H1 (cell line): ENCODE results near the gene POGLUT2. TPM values are rescaled to one million over a fixed set of nuclear protein-coding genes. Genes with fewer than 3 reads are reported as not detected.

Experiments
- CTCF ChIA-PET: fragments of 300-600 bp; sonication (Branson Sonifier 250); formaldehyde crosslinking; loops from one replicate; lab custom pipeline; 2021; ENCODE audit not compliant: partially characterized antibody; lab: Charles Lee
- POLR2A ChIA-PET: fragments of 300-600 bp; sonication (Branson Sonifier 250); formaldehyde crosslinking; loops from one replicate; lab custom pipeline; 2021; ENCODE audit warnings: inconsistent platforms; ENCODE audit not compliant: partially characterized antibody; lab: Charles Lee
- DNase-seq, 2 experiments: peaks; one replicate each; pipeline versions ENCODE4 v3.0.0 to v3.0.0-alpha.2; 2010 to 2022; ENCODE audit warnings: low spot score in 2 of 2, low read depth in 1 of 2, mixed read lengths in 1 of 2
- FAIRE-seq: peaks from 2 replicates; lab custom pipeline; 2011; peaks lifted over from hg19 to GRCh38; lab: Jason Lieb, UNC
- H2AFZ ChIP-seq: 2 replicates; pipeline ENCODE4 v1.8.1; 2012; ENCODE audit warnings: low read length, inconsistent platforms
- H2AK5ac ChIP-seq: 2 replicates; pipeline ENCODE4 v1.6.1; 2013; ENCODE audit warnings: low read depth, low read length
- H2BK120ac ChIP-seq: replicated peaks from 2 replicates; pipeline ENCODE3; 2013; ENCODE audit warnings: low read depth, low read length, inconsistent platforms
- H2BK12ac ChIP-seq: 2 replicates; pipeline ENCODE4 v1.6.1; 2013; ENCODE audit warnings: low read depth, low read length
- H2BK15ac ChIP-seq: 2 replicates; pipeline ENCODE4 v1.6.1; 2013; ENCODE audit warnings: low read length
- H2BK20ac ChIP-seq: 2 replicates; pipeline ENCODE4 v1.6.1; 2013; ENCODE audit warnings: low read length
- H2BK5ac ChIP-seq: 2 replicates; pipeline ENCODE4 v1.6.1; 2013; ENCODE audit warnings: low read depth, low read length
- H3K14ac ChIP-seq: 2 replicates; pipeline ENCODE4 v1.6.1; 2013; ENCODE audit warnings: inconsistent platforms; ENCODE audit not compliant: insufficient read length
- H3K18ac ChIP-seq: 2 replicates; pipeline ENCODE4 v1.6.1; 2013; ENCODE audit warnings: low read length; ENCODE audit errors: extremely low read depth
- H3K23ac ChIP-seq: 2 replicates; pipeline ENCODE4 v1.6.1; 2013; ENCODE audit warnings: inconsistent platforms; ENCODE audit not compliant: insufficient read length
- H3K23me2 ChIP-seq: 2 replicates; pipeline ENCODE4 v1.6.1; 2013; ENCODE audit warnings: low read depth, low read length
- H3K27ac ChIP-seq: 2 replicates; pipeline ENCODE4 v1.6.1; 2011; ENCODE audit warnings: low read depth, low read length, inconsistent platforms
- H3K27me3 ChIP-seq, 4 experiments: replicated peaks in 1 of 4; 1 replicate in 1 of 4; 2 replicates in 3 of 4; pipeline versions ENCODE4 v1.6.1 to v1.8.1; 2011 to 2013; ENCODE audit warnings: low read length in 3 of 4, mild to moderate bottlenecking in 3 of 4, inconsistent platforms in 2 of 4, mixed read lengths in 2 of 4, moderate library complexity in 1 of 4; ENCODE audit not compliant: control insufficient read depth in 3 of 4, insufficient read depth in 3 of 4; ENCODE audit errors: extremely low read depth in 1 of 4
- H3K36me3 ChIP-seq, 4 experiments: 2 replicates each; pipeline versions ENCODE4 v1.6.1 to v1.8.1; 2011 to 2013; ENCODE audit warnings: mild to moderate bottlenecking in 4 of 4, low read length in 3 of 4, moderate library complexity in 2 of 4, control low read depth in 1 of 4, inconsistent platforms in 1 of 4; ENCODE audit not compliant: insufficient read depth in 4 of 4, control insufficient read depth in 2 of 4
- H3K4ac ChIP-seq: replicated peaks from 2 replicates; pipeline ENCODE3; 2013; ENCODE audit warnings: low read length, low read depth, mixed read lengths, inconsistent platforms; ENCODE audit not compliant: insufficient read length
- H3K4me1 ChIP-seq, 4 experiments: replicated peaks in 1 of 4; 1 replicate in 1 of 4; 2 replicates in 3 of 4; pipeline versions ENCODE4 v1.6.1 to v1.8.1; 2011 to 2013; ENCODE audit warnings: low read length in 3 of 4, inconsistent platforms in 2 of 4, mixed read lengths in 1 of 4; ENCODE audit not compliant: insufficient read depth in 4 of 4, control insufficient read depth in 3 of 4
- H3K4me2 ChIP-seq, 2 experiments: 2 replicates each; pipeline versions ENCODE4 v1.6.1 to v1.8.1; 2011 to 2013; ENCODE audit warnings: low read depth in 2 of 2, low read length in 2 of 2, control low read depth in 1 of 2, inconsistent platforms in 1 of 2, mild to moderate bottlenecking in 1 of 2; ENCODE audit not compliant: insufficient read depth in 1 of 2
- H3K4me3 ChIP-seq, 4 experiments: fragments of 200-600, 300-600 bp in 1 of 4; sonication (generic), shearing (Covaris generic), sonication (Bioruptor Twin) in 1 of 4; 2 replicates each; pipeline versions ENCODE4 v1.5.1 to v1.8.1; 2011 to 2016; ENCODE audit warnings: low read length in 4 of 4, low read depth in 3 of 4, control low read depth in 2 of 4, inconsistent platforms in 2 of 4, mild to moderate bottlenecking in 2 of 4, mixed read lengths in 1 of 4, moderate library complexity in 1 of 4; ENCODE audit not compliant: insufficient read depth in 2 of 4; ENCODE audit errors: extremely low read depth in 1 of 4
- H3K56ac ChIP-seq: replicated peaks from 2 replicates; pipeline ENCODE3; 2013; ENCODE audit warnings: low read depth, mild to moderate bottlenecking, mixed read lengths, low read length, inconsistent platforms; ENCODE audit not compliant: insufficient read length
- H3K79me1 ChIP-seq: 2 replicates; pipeline ENCODE4 v1.6.1; 2013; ENCODE audit warnings: low read depth, low read length, control low read depth
- H3K79me2 ChIP-seq, 2 experiments: 2 replicates each; pipeline versions ENCODE4 v1.6.1 to v1.8.1; 2012 to 2013; ENCODE audit warnings: low read length in 2 of 2, mild to moderate bottlenecking in 2 of 2, inconsistent platforms in 1 of 2; ENCODE audit not compliant: insufficient read depth in 2 of 2, control insufficient read depth in 1 of 2
- H3K9ac ChIP-seq, 4 experiments: replicated peaks in 1 of 4; 1 replicate in 1 of 4; 2 replicates in 3 of 4; pipeline versions ENCODE4 v1.6.1 to v1.8.1; 2011 to 2013; ENCODE audit warnings: low read depth in 3 of 4, low read length in 3 of 4, control low read depth in 2 of 4, mild to moderate bottlenecking in 2 of 4, moderate library complexity in 2 of 4, inconsistent platforms in 1 of 4; ENCODE audit errors: extremely low read depth in 1 of 4
- H3K9me3 ChIP-seq, 2 experiments: 2 replicates each; pipeline versions ENCODE4 v1.6.1 to v1.8.1; 2012 to 2013; ENCODE audit warnings: mild to moderate bottlenecking in 2 of 2, moderate library complexity in 2 of 2, control low read depth in 1 of 2, inconsistent platforms in 1 of 2, low read depth in 1 of 2, low read length in 1 of 2, mixed read lengths in 1 of 2; ENCODE audit not compliant: insufficient read depth in 2 of 2
- H4K20me1 ChIP-seq, 2 experiments: replicated peaks in 1 of 2; 2 replicates each; pipeline versions ENCODE3 to v1.8.1; 2011 to 2013; ENCODE audit warnings: inconsistent platforms in 2 of 2, low read length in 2 of 2, mild to moderate bottlenecking in 1 of 2; ENCODE audit not compliant: insufficient read depth in 2 of 2, control insufficient read depth in 1 of 2
- H4K5ac ChIP-seq: 2 replicates; pipeline ENCODE4 v1.6.1; 2013; ENCODE audit warnings: low read length, low read depth, mixed read lengths, inconsistent platforms; ENCODE audit not compliant: insufficient read length
- H4K8ac ChIP-seq: 2 replicates; pipeline ENCODE4 v1.8.0; 2013; ENCODE audit warnings: mild to moderate bottlenecking, moderate library complexity, low read length, inconsistent platforms; ENCODE audit not compliant: insufficient read depth; ENCODE audit errors: extremely low read depth
- H4K91ac ChIP-seq: replicated peaks from 2 replicates; pipeline ENCODE3; 2013; ENCODE audit warnings: low read length, mixed read lengths, inconsistent platforms; ENCODE audit not compliant: insufficient read length
- ATF3 ChIP-seq: IDR thresholded peaks from 2 replicates; pipeline ENCODE4 v1.6.1; 2011; ENCODE audit warnings: low read depth, mild to moderate bottlenecking, low read length; ENCODE audit not compliant: insufficient read depth
- BRCA1 ChIP-seq: IDR thresholded peaks from 2 replicates; pipeline ENCODE4 v1.6.1; 2012; ENCODE audit warnings: low read depth, low read length, improper control_type of control experiment
- CHD1 ChIP-seq: IDR thresholded peaks from 2 replicates; pipeline ENCODE4 v1.6.1; 2012; ENCODE audit warnings: low read depth, low read length, improper control_type of control experiment
- EZH2 ChIP-seq: fragments of 200-600 bp; sonication (generic); IDR thresholded peaks from 2 replicates; pipeline ENCODE4 v1.7.1; 2012; ENCODE audit warnings: low read depth, mild to moderate bottlenecking, moderate library complexity, low read length, inconsistent platforms; ENCODE audit not compliant: severe bottlenecking
- KDM5A ChIP-seq: fragments of 200-600 bp; IDR thresholded peaks from 2 replicates; pipeline ENCODE4 v1.7.1; 2012; ENCODE audit warnings: mild to moderate bottlenecking, low read length, inconsistent platforms, mixed read lengths
- NANOG ChIP-seq: IDR thresholded peaks from 2 replicates; pipeline ENCODE4 v1.6.1; 2011; ENCODE audit warnings: low read length, low read depth, mild to moderate bottlenecking, inconsistent platforms; ENCODE audit not compliant: insufficient read depth, poor library complexity, severe bottlenecking
- POLR2A ChIP-seq, 2 experiments: IDR thresholded peaks; 1 replicate in 1 of 2; 2 replicates in 1 of 2; pipeline ENCODE4 v1.6.1; 2011; ENCODE audit warnings: low read depth in 2 of 2, low read length in 2 of 2, mild to moderate bottlenecking in 2 of 2; ENCODE audit errors: control extremely low read depth in 1 of 2
- RBBP5 ChIP-seq: IDR thresholded peaks from 2 replicates; pipeline ENCODE4 v1.7.1; 2012; ENCODE audit warnings: low read depth, mild to moderate bottlenecking, inconsistent platforms, low read length, moderate library complexity, borderline replicate concordance
- RXRA ChIP-seq: IDR thresholded peaks from 2 replicates; pipeline ENCODE4 v1.6.1; 2011; ENCODE audit warnings: low read depth, mild to moderate bottlenecking, low read length, moderate library complexity; ENCODE audit not compliant: insufficient read depth
- SP1 ChIP-seq: IDR thresholded peaks from 2 replicates; pipeline ENCODE4 v1.6.1; 2011; ENCODE audit warnings: low read depth, low read length
- SRF ChIP-seq: IDR thresholded peaks from 2 replicates; pipeline ENCODE4 v1.6.1; 2011; ENCODE audit warnings: mild to moderate bottlenecking, low read depth, low read length, moderate library complexity
- WGBS, 2 experiments: shearing (Covaris generic) in 1 of 2; methylation state at CpG; one replicate each; pipeline versions ENCODE4 v1.1.6 to v1.1.7; 2013 to 2015; ENCODE audit warnings: low lambda C conversion rate in 2 of 2, mixed read lengths in 2 of 2, inconsistent platforms in 1 of 2, low coverage in 1 of 2, missing lambda C conversion rate in 1 of 2; ENCODE audit not compliant: insufficient replicate concordance in 2 of 2, insufficient coverage in 1 of 2, insufficient read length in 1 of 2; ENCODE audit errors: extremely low coverage in 1 of 2, missing lambda C conversion rate in 1 of 2; 5-methylcytosine and 5-hydroxymethylcytosine counted together
- polyA plus RNA-seq, 7 experiments: library from polyadenylated mRNA; depleted of rRNA in 3 of 7; stranded (reverse) in 5 of 7; unstranded in 2 of 7; fragments of >200 nt in 5 of 7; fragments of 200-250 nt in 2 of 7; gene quantifications; 1 replicate in 5 of 7; 2 replicates in 1 of 7; 4 replicates in 1 of 7; pipeline versions ENCODE4 v1.2.1 to v1.2.3, GENCODE V29; 2011 to 2013; ENCODE audit warnings: missing spikeins in 2 of 7, mixed read lengths in 2 of 7
- total RNA-seq: library from RNA; stranded (reverse); fragmentation: NEBNext Ultra II Directional; extraction: Animal tissue kit (Norgen Biotek cat#: 25700); gene quantifications from 2 replicates; pipeline ENCODE4 v1.2.1, GENCODE V29; 2021

Gene POGLUT2
- total and polyA plus RNA-seq, 2 of the 8 experiments (the other 6 are each of a cell fraction or from before 2014, with no cell fraction given), result 9.9 to 22.3 TPM

GRCh38 chr13:102788683-102789082, 10.1 kb downstream of the POGLUT2 start:
- H2AFZ ChIP-seq, result no peak overlapping the region
- no peak overlapping the region for H4K5ac ChIP-seq
- peaks cover 0 to 26% (median 9%) of the 10 kb centered on the region in 4 experiments; a peak in 4 of 8 replicates for H3K36me3 ChIP-seq
- no peaks in the 10 kb centered on the region for H3K79me2 ChIP-seq
- H3K18ac ChIP-seq, result no peak overlapping the region
- no peak overlapping the region for H4K8ac ChIP-seq
- peaks cover 0 to 5% (median 2%) of the 10 kb centered on the region in 4 experiments; a peak in 2 of 7 replicates for H3K4me1 ChIP-seq
- H2BK5ac ChIP-seq, result no peak overlapping the region
- no peaks in the 10 kb centered on the region for H4K20me1 ChIP-seq
- H3K56ac ChIP-seq, result no peak overlapping the region
- H3K27ac ChIP-seq, result no peak overlapping the region
- 93% methylated on average over 8 of the region's 8 CpGs; no CpG with 5 or more reads in 1 of the 2 experiments for WGBS, 2 experiments
- H3K9me3 ChIP-seq, result no peaks in the 10 kb centered on the region
- no peaks in the 10 kb centered on the region for H3K79me1 ChIP-seq
- no peak overlapping the region for H3K4ac ChIP-seq
- H2AK5ac ChIP-seq, result no peak overlapping the region
- H2BK15ac ChIP-seq, result no peak overlapping the region
- H3K23ac ChIP-seq, result no peak overlapping the region
- H2BK20ac ChIP-seq, result no peak overlapping the region
- POLR2A ChIA-PET, result no interaction called here
- CTCF ChIA-PET, result interaction anchor here (1.0 to 1.5 kb wide), 2 partner anchors 12 to 139 kb away, joined by 3 to 5 read pairs; no protein-coding TSS in a partner anchor
- H3K4me2 ChIP-seq, result no peak overlapping the region
- no peak overlapping the region for H3K4me3 ChIP-seq
- FAIRE-seq (no peak), DNase-seq (no peak)
- no peaks in the 10 kb centered on the region for H3K27me3 ChIP-seq
- H3K14ac ChIP-seq, result no peak overlapping the region
- H4K91ac ChIP-seq, result no peak overlapping the region
- no peak overlapping the region for H2BK12ac ChIP-seq
- H2BK120ac ChIP-seq, result no peak overlapping the region
- H3K23me2 ChIP-seq, result no peaks in the 10 kb centered on the region
- no peak overlapping the region for H3K9ac ChIP-seq
- TF ChIP-seq ATF3 (no peak), SP1 (no peak), SRF (no peak), EZH2 (no peak), POLR2A (IDR thresholded peaks at IDR 0.05; ENCODE audit: control extremely low read depth in 1 of 2, low read depth in 2 of 2, low read length in 2 of 2) (no peak), CHD1 (no peak), KDM5A (no peak), RXRA (no peak), NANOG (no peak), BRCA1 (no peak), RBBP5 (no peak)
